HepG2 (cell line): Measurements from ENCODE around the gene PIEZO2. TPM values are rescaled to one million over a fixed set of nuclear protein-coding genes. Genes with fewer than 3 reads are reported as not detected.

Experiments used
- ATAC-seq: fragments of 200-7000 bp; cut with Tn5 transposase; 3 replicates; pipeline ENCODE4 v1.9.1; 2020; ENCODE audit warnings: mild to moderate bottlenecking, moderate library complexity
- BruUV-seq: library from RNA; stranded (reverse); fragments of 400-500 nt; replicated peaks from 2 replicates; lab custom pipeline; 2021; lab: Mats Ljungman, UMichigan
- CTCF ChIA-PET: fragments of 300-600 bp; formaldehyde crosslinking; extraction: SDS; loops from one replicate; lab custom pipeline; 2021; ENCODE audit warnings: low total read pairs, inconsistent platforms, low intra/inter-chr PET ratio; lab: Yijun Ruan, JAX
- POLR2A ChIA-PET: fragments of 350-600 bp; sonication (Branson Sonifier 250); formaldehyde crosslinking; loops from one replicate; lab custom pipeline; 2020; ENCODE audit warnings: antibody characterized with exemption, inconsistent platforms; lab: Yijun Ruan, JAX
- DNase-seq: peaks from one replicate; pipeline ENCODE4 v3.0.0-alpha.2; 2015; ENCODE audit warnings: low spot score
- FAIRE-seq: peaks from 3 replicates; lab custom pipeline; 2011; peaks lifted over from hg19 to GRCh38; lab: Jason Lieb, UNC
- H2AFZ ChIP-seq: one replicate; pipeline ENCODE4 v1.6.1; 2011; ENCODE audit warnings: low read length, inconsistent platforms
- H3K27ac ChIP-seq: fragments of 300-600 bp; 3 replicates; pipeline ENCODE4 v1.8.0; 2011; ENCODE audit warnings: mixed run types, mild to moderate bottlenecking, mixed read lengths, low read length, inconsistent platforms; ENCODE audit not compliant: insufficient read depth; ENCODE audit errors: extremely low read length
- H3K27me3 ChIP-seq, 2 experiments: fragments of 200-600 bp in 1 of 2; 2 replicates in 1 of 2; 3 replicates in 1 of 2; pipeline versions ENCODE4 v1.6.0 to v1.8.0; 2011; ENCODE audit warnings: low read length in 2 of 2, mild to moderate bottlenecking in 2 of 2, moderate library complexity in 2 of 2, inconsistent platforms in 1 of 2; ENCODE audit not compliant: insufficient read depth in 2 of 2, control insufficient read depth in 1 of 2
- H3K36me3 ChIP-seq, 2 experiments: fragments of 200-600 bp in 1 of 2; replicated peaks in 1 of 2; 2 replicates in 1 of 2; 3 replicates in 1 of 2; pipeline versions ENCODE4 v1.5.1 to v1.8.0; 2011; ENCODE audit warnings: low read length in 2 of 2, inconsistent platforms in 1 of 2; ENCODE audit not compliant: insufficient read depth in 2 of 2, control insufficient read depth in 1 of 2
- H3K4me1 ChIP-seq: 2 replicates; pipeline ENCODE4 v1.5.1; 2012; ENCODE audit warnings: low read length, inconsistent platforms; ENCODE audit not compliant: insufficient read depth
- H3K4me2 ChIP-seq: 2 replicates; pipeline ENCODE4 v1.6.0; 2011; ENCODE audit warnings: low read depth, low read length, inconsistent platforms
- H3K4me3 ChIP-seq, 3 experiments: fragments of 200-600 bp in 1 of 3; sonication (generic), shearing (Covaris generic) in 1 of 3; replicated peaks in 1 of 3; 2 replicates each; pipeline ENCODE4 v1.5.1; 2011 to 2016; ENCODE audit warnings: low read length in 3 of 3, inconsistent platforms in 2 of 3, low read depth in 2 of 3, mild to moderate bottlenecking in 2 of 3, control low read depth in 1 of 3, mixed read lengths in 1 of 3; ENCODE audit not compliant: insufficient read depth in 1 of 3
- H3K79me2 ChIP-seq: one replicate; pipeline ENCODE4 v1.6.1; 2011; ENCODE audit warnings: low read length, inconsistent platforms; ENCODE audit not compliant: insufficient read depth
- H3K9ac ChIP-seq: 2 replicates; pipeline ENCODE4 v1.6.0; 2011; ENCODE audit warnings: mild to moderate bottlenecking, low read depth, low read length, inconsistent platforms; ENCODE audit not compliant: insufficient read depth
- H3K9me3 ChIP-seq: 2 replicates; pipeline ENCODE4 v1.5.1; 2012; ENCODE audit warnings: mild to moderate bottlenecking, low read length
- H4K20me1 ChIP-seq: 2 replicates; pipeline ENCODE4 v1.6.0; 2011; ENCODE audit warnings: inconsistent platforms, mild to moderate bottlenecking, low read length, moderate library complexity; ENCODE audit not compliant: insufficient read depth
- ELF1 ChIP-seq: sonication (generic); formaldehyde crosslinking; IDR thresholded peaks from 2 replicates; pipeline ENCODE4 v1.4.0; 2020; ENCODE audit warnings: missing genetic modification reagents
- FIP1L1 ChIP-seq: fragments of 200-400 bp; formaldehyde crosslinking; IDR thresholded peaks from 2 replicates; pipeline ENCODE4 v1.6.1; 2018; ENCODE audit warnings: low read depth, mild to moderate bottlenecking, low read length, moderate library complexity, borderline replicate concordance; ENCODE audit not compliant: insufficient read depth
- HNRNPL ChIP-seq: fragments of 200-400 bp; formaldehyde crosslinking; IDR thresholded peaks from 2 replicates; pipeline ENCODE4 v1.6.1; 2017; ENCODE audit warnings: mild to moderate bottlenecking, low read depth, low read length
- HNRNPUL1 ChIP-seq: fragments of 200-400 bp; formaldehyde crosslinking; IDR thresholded peaks from 2 replicates; pipeline ENCODE4 v1.6.1; 2017; ENCODE audit warnings: low read depth, mild to moderate bottlenecking, low read length, moderate library complexity
- MYC ChIP-seq: sonication (generic); formaldehyde crosslinking; IDR thresholded peaks from 2 replicates; pipeline ENCODE4 v1.9.0; 2021; ENCODE audit warnings: missing genetic modification reagents, borderline replicate concordance
- PCBP1 ChIP-seq: fragments of 200-400 bp; formaldehyde crosslinking; IDR thresholded peaks from 2 replicates; pipeline ENCODE4 v1.6.1; 2017; ENCODE audit warnings: mild to moderate bottlenecking, low read depth, low read length, borderline replicate concordance
- THYN1 ChIP-seq: sonication (generic); formaldehyde crosslinking; IDR thresholded peaks from 2 replicates; pipeline ENCODE4 v1.8.1; 2023; ENCODE audit warnings: low read depth, mild to moderate bottlenecking, moderate library complexity, missing genetic modification reagents, borderline replicate concordance
- ZNF354B ChIP-seq: sonication (generic); formaldehyde crosslinking; IDR thresholded peaks from 2 replicates; pipeline ENCODE4 v1.8.0; 2022; ENCODE audit warnings: mild to moderate bottlenecking, missing genetic modification reagents
- ZNF652 ChIP-seq: IDR thresholded peaks from 2 replicates; pipeline ENCODE4 v1.6.1; 2016; ENCODE audit warnings: low read depth, borderline replicate concordance
- WGBS: methylation state at CpG from one replicate; pipeline ENCODE4 v1.1.6; 2017; ENCODE audit warnings: low lambda C conversion rate; 5-methylcytosine and 5-hydroxymethylcytosine counted together
- in situ Hi-C: cut with HindIII; loops from 2 replicates; pipeline ENCODE4 v1.10.0; 2017; ENCODE audit warnings: low pct_unique_long_range_greater_than_20kb; ENCODE audit not compliant: extremely low pct_ligation_motif_present
- intact Hi-C: fragments of 100-400 bp; cut with micrococcal nuclease; formaldehyde crosslinking; loops from one replicate; pipeline ENCODE4 v1.10.0; 2022; ENCODE audit not compliant: unreplicated experiment
- polyA plus RNA-seq, 8 experiments: library from polyadenylated mRNA; depleted of rRNA in 3 of 8; stranded (reverse) in 7 of 8; unstranded in 1 of 8; fragments of >200 nt; fragmentation: Illumina TruSeq in 4 of 8; extraction: Trizol in 4 of 8; gene quantifications; 2 replicates each; pipeline versions ENCODE4 v1.2.1 to v1.2.3, GENCODE V29; 2011 to 2016; ENCODE audit warnings: low read depth in 4 of 8, missing spikeins in 1 of 8, mixed read lengths in 1 of 8; ENCODE audit not compliant: insufficient read depth in 1 of 8
- total RNA-seq, 5 experiments: library from RNA; depleted of rRNA; stranded (reverse); fragments of >200 nt; fragmentation: Illumina TruSeq; extraction: Trizol; gene quantifications; 2 replicates each; pipeline ENCODE4 v1.2.3, GENCODE V29; 2016; ENCODE audit warnings: low read depth in 1 of 5
- TF ChIP-seq, protein P1 (sequence below): sonication (generic); formaldehyde crosslinking; IDR thresholded peaks from 2 replicates; pipeline ENCODE4 v1.4.0; 2020; ENCODE audit warnings: missing genetic modification reagents, mild to moderate bottlenecking, borderline replicate concordance
- TF ChIP-seq, protein P2 (sequence below): sonication (generic); formaldehyde crosslinking; IDR thresholded peaks from 2 replicates; pipeline ENCODE4 v1.4.0; 2020; ENCODE audit warnings: low read depth, mild to moderate bottlenecking, missing genetic modification reagents
- TF ChIP-seq, protein P3 (sequence below): sonication (generic); formaldehyde crosslinking; IDR thresholded peaks from 2 replicates; pipeline ENCODE4 v1.4.0; 2020; ENCODE audit warnings: missing genetic modification reagents; ENCODE audit errors: not compliant biosample characterization
- TF ChIP-seq, protein P4 (sequence below): sonication (generic); formaldehyde crosslinking; IDR thresholded peaks from 2 replicates; pipeline ENCODE4 v1.4.0; 2020; ENCODE audit warnings: missing genetic modification reagents, borderline replicate concordance

The PIEZO2 gene
- total and polyA plus RNA-seq, 2 of the 13 experiments (the other 11 are each of a cell fraction or from before 2014, with no cell fraction given) = 15.2 to 27.2 TPM

DNA sequence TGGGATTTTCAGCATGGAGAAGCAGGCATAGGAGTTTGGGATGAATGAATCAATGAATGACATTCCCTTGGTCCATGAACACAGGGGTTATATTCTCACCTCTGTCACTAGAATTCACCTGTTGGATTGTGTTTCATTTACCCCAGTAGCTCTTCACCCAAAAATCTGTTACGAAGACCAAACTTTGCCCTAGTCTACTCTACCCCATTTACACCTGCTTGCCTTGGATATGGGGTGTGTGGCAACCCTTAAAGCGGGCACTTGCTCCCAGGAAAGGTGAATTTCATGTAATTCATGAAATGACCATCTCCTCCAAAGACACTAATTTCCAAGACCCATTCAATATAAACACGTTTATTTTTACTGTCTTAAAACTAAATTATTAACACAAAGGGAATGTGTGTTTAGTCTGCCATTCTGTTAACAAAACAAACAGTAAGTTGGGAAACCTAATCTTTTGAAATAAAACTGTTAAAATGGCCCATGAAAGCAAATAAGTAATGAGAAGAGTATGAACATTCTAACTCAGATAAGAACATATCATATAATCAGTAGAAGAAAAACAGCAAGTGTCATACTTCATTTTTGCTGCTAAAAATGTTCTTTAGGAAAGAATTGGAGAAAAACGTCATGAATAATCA, 355.5 kb downstream of the PIEZO2 start (continued):
- TF ChIP-seq, protein P1, sequence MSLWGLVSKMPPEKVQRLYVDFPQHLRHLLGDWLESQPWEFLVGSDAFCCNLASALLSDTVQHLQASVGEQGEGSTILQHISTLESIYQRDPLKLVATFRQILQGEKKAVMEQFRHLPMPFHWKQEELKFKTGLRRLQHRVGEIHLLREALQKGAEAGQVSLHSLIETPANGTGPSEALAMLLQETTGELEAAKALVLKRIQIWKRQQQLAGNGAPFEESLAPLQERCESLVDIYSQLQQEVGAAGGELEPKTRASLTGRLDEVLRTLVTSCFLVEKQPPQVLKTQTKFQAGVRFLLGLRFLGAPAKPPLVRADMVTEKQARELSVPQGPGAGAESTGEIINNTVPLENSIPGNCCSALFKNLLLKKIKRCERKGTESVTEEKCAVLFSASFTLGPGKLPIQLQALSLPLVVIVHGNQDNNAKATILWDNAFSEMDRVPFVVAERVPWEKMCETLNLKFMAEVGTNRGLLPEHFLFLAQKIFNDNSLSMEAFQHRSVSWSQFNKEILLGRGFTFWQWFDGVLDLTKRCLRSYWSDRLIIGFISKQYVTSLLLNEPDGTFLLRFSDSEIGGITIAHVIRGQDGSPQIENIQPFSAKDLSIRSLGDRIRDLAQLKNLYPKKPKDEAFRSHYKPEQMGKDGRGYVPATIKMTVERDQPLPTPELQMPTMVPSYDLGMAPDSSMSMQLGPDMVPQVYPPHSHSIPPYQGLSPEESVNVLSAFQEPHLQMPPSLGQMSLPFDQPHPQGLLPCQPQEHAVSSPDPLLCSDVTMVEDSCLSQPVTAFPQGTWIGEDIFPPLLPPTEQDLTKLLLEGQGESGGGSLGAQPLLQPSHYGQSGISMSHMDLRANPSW = no peak
- TF ChIP-seq, all 625 proteins: peak for 0

DNA sequence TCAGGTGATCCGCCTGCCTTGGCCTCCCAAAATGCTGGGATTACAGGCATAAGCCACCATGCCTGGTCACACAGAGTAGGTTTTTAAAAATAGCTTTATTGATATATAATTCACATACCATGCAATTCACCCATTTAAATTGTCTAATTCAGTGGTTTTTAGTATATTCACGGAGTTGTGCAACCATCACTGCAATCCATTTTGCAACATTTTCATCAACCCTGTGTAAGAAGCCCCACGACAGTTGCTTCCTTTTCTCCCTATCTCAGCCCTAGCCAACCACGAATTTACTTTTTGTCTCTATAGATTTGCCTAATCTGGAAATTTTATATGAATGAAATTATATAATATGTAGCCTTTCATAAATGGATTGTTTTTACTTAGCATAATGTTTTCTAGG, 357.2 kb downstream of the PIEZO2 start:
- Histone ChIP-seq H4K20me1 (no peaks in the 10 kb centered on the region), H3K9ac (no peak overlapping the region), H3K4me2 (no peak overlapping the region), H3K4me1 (no peaks in the 10 kb centered on the region), H3K79me2 (no peaks in the 10 kb centered on the region), H3K9me3 (no peaks in the 10 kb centered on the region), H2AFZ (no peak overlapping the region), H3K4me3 (no peak overlapping the region), H3K27ac (no peak overlapping the region), H3K27me3 (no peaks in the 10 kb centered on the region), H3K36me3 (peaks cover 0 to 4% of the 10 kb centered on the region in 2 experiments; a peak in 2 of 5 replicates)
- POLR2A ChIA-PET = no interaction called here
- BruUV-seq = no TSS peak
- FAIRE-seq (no peak), ATAC-seq (no peak), DNase-seq (no peak)
- intact Hi-C loops (no loop called here), in situ Hi-C loops (loop anchor here (25.0 kb wide), 1 partner anchor 745 kb away; no protein-coding TSS in a partner anchor)
- CTCF ChIA-PET = no interaction called here
- 73% methylated on average over 3 of the region's 4 CpGs for WGBS
- TF ChIP-seq MYC = no peak
- TF ChIP-seq PCBP1 = no peak
- TF ChIP-seq, protein P2, sequence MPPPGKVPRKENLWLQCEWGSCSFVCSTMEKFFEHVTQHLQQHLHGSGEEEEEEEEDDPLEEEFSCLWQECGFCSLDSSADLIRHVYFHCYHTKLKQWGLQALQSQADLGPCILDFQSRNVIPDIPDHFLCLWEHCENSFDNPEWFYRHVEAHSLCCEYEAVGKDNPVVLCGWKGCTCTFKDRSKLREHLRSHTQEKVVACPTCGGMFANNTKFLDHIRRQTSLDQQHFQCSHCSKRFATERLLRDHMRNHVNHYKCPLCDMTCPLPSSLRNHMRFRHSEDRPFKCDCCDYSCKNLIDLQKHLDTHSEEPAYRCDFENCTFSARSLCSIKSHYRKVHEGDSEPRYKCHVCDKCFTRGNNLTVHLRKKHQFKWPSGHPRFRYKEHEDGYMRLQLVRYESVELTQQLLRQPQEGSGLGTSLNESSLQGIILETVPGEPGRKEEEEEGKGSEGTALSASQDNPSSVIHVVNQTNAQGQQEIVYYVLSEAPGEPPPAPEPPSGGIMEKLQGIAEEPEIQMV (CRISPR knock-in tag) = no peak
- TF ChIP-seq HNRNPL = no peak
- TF ChIP-seq FIP1L1 = no peak
- TF ChIP-seq, protein P3, sequence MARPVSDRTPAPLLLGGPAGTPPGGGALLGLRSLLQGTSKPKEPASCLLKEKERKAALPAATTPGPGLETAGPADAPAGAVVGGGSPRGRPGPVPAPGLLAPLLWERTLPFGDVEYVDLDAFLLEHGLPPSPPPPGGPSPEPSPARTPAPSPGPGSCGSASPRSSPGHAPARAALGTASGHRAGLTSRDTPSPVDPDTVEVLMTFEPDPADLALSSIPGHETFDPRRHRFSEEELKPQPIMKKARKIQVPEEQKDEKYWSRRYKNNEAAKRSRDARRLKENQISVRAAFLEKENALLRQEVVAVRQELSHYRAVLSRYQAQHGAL = no peak
- no peak for TF ChIP-seq THYN1
- no peak for TF ChIP-seq ZNF652 (CRISPR knock-in tag)
- TF ChIP-seq ZNF354B (CRISPR knock-in tag) = no peak
- TF ChIP-seq HNRNPUL1 = no peak
- TF ChIP-seq ELF1 (CRISPR knock-in tag) = no peak
- TF ChIP-seq, protein P4, sequence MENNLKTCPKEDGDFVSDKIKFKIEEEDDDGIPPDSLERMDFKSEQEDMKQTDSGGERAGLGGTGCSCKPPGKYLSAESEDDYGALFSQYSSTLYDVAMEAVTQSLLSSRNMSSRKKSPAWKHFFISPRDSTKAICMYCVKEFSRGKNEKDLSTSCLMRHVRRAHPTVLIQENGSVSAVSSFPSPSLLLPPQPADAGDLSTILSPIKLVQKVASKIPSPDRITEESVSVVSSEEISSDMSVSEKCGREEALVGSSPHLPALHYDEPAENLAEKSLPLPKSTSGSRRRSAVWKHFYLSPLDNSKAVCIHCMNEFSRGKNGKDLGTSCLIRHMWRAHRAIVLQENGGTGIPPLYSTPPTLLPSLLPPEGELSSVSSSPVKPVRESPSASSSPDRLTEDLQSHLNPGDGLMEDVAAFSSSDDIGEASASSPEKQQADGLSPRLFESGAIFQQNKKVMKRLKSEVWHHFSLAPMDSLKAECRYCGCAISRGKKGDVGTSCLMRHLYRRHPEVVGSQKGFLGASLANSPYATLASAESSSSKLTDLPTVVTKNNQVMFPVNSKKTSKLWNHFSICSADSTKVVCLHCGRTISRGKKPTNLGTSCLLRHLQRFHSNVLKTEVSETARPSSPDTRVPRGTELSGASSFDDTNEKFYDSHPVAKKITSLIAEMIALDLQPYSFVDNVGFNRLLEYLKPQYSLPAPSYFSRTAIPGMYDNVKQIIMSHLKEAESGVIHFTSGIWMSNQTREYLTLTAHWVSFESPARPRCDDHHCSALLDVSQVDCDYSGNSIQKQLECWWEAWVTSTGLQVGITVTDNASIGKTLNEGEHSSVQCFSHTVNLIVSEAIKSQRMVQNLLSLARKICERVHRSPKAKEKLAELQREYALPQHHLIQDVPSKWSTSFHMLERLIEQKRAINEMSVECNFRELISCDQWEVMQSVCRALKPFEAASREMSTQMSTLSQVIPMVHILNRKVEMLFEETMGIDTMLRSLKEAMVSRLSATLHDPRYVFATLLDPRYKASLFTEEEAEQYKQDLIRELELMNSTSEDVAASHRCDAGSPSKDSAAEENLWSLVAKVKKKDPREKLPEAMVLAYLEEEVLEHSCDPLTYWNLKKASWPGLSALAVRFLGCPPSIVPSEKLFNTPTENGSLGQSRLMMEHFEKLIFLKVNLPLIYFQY (CRISPR knock-in tag) = no peak
